GM12865 (cell line): Measurements from ENCODE around the gene OGFR.

ENCODE experiments used
- DNase-seq: peaks from one replicate; pipeline ENCODE4 v3.0.0; 2010; ENCODE audit warnings: low read depth
- H3K4me3 ChIP-seq: 2 replicates; pipeline ENCODE4 v1.5.1; 2011; ENCODE audit warnings: mild to moderate bottlenecking, low read depth, low read length, control low read depth
- TF ChIP-seq, protein P1 (sequence below): IDR thresholded peaks from 2 replicates; pipeline ENCODE4 v1.5.1; 2011; ENCODE audit warnings: low read length, control low read depth, low read depth, inconsistent platforms; ENCODE audit not compliant: insufficient read depth; ENCODE audit errors: missing control alignments

OGFR gene

DNA sequence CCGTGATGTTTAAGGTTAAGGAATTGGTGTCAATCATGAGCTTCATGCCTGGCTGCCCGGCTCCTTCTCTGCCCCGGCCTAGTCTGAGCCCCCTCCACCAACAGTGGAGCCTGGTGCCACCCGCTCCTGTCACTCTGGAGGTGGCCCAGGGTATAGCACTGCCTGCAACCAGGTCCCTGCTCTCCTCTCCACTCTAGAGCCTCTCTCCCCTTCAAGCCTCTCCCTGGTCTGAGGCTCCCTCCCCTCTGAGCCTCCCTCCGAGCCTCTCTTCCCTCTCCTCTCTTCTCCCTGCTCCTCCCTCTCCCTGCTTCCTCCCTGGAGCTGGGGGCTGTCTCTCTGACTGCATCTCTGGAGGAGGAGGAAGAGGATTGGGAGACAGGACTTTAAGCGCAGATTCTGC, 39.6 kb upstream of the OGFR start:
- DNase-seq = no peak
- no peak overlapping the region for H3K4me3 ChIP-seq
- TF ChIP-seq, protein P1, sequence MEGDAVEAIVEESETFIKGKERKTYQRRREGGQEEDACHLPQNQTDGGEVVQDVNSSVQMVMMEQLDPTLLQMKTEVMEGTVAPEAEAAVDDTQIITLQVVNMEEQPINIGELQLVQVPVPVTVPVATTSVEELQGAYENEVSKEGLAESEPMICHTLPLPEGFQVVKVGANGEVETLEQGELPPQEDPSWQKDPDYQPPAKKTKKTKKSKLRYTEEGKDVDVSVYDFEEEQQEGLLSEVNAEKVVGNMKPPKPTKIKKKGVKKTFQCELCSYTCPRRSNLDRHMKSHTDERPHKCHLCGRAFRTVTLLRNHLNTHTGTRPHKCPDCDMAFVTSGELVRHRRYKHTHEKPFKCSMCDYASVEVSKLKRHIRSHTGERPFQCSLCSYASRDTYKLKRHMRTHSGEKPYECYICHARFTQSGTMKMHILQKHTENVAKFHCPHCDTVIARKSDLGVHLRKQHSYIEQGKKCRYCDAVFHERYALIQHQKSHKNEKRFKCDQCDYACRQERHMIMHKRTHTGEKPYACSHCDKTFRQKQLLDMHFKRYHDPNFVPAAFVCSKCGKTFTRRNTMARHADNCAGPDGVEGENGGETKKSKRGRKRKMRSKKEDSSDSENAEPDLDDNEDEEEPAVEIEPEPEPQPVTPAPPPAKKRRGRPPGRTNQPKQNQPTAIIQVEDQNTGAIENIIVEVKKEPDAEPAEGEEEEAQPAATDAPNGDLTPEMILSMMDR = no peak

DNA sequence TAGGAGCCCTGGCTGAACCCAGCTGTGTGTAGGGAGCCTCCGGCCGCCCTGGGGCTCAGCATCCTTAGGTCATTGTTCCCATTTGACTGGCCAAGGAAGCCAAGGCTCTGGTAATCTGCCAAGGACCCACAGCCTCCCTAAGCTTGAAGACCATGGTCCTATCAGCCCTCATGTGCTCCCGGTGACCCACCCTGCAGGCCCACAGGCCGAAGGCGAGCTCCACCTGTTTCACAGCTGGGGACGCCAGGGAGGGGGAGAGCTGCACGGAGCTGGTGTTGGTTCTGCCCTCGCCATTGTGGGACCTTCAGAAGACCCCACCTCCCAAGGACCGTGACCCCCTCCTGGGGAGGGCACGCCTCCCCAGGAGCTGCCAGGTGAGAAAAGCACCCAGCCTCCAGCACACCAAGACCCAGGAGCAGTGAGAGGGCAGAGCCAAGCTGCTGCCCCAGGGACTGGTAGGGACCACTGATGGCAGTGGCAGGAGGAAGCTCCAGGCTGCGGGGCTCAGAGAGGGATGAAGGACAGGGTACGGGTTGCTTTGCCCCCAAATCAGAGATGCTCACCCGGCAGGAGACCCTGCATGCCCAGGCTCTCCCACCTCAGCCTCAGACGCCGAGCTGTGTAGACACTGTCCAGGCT, 39.1 kb upstream of the OGFR start:
- TF ChIP-seq, protein P1 = no peak
- DNase-seq = no peak
- H3K4me3 ChIP-seq = no peak overlapping the region

DNA sequence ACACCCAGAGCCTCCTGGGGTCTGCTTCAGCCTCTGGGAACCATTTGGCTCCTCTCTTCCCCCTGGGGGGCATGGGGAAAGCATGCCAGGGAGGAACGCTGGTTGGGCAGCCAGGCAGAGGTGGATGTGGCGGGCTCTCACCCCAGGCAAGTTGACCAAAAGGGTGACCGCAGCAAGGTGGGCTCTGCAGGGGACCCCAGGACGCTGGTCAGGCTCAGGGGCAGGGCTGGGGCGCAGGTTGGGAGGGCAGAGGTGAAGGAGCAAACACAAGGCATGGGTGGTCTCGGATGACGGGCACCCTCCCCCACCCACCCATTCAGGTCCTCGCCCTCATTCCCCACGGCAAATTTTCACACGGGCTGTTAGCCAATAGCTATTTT, 38.6 kb upstream of the OGFR start:
- H3K4me3 ChIP-seq = no peak overlapping the region
- TF ChIP-seq, protein P1 = no peak
- DNase-seq = no peak

DNA sequence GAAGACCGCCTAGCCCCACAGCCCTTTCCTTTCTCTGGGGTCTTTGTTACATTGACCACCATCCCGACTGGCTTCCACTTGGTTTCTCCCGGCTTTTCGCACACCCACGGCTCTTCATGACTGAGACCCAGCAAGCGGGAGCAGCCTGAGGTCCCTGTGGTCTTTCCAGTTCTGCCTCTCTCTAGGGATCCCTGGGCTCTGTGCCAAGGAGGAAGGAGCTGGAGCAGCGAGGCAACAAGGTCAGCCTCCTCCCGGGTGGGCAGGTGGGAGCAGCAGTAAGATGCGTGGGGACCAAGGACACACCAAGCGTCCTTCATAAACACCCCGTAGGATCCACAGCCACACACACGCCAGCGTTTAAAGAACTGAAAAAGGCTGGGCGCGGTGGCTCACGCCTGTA, 37.9 kb upstream of the OGFR start:
- H3K4me3 ChIP-seq = no peak overlapping the region
- no peak for DNase-seq
- TF ChIP-seq, protein P1 = no peak

DNA sequence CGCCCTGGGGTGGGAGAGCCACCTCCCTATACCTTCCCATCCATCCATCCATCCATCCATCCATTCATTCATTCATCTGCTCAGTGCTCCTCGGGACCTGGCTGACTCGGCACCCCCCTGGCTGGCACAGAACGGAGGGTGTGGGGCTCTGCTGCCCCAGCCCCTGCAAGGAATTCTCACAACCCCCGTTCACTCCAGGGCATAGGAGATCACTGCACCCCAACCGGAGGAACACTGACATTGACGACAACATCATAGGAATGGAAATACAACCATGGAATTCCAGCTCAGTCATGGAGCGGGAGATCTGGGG, 36.4 kb upstream of the OGFR start:
- TF ChIP-seq, protein P1 = no peak
- no peak for DNase-seq
- no peak overlapping the region for H3K4me3 ChIP-seq

DNA sequence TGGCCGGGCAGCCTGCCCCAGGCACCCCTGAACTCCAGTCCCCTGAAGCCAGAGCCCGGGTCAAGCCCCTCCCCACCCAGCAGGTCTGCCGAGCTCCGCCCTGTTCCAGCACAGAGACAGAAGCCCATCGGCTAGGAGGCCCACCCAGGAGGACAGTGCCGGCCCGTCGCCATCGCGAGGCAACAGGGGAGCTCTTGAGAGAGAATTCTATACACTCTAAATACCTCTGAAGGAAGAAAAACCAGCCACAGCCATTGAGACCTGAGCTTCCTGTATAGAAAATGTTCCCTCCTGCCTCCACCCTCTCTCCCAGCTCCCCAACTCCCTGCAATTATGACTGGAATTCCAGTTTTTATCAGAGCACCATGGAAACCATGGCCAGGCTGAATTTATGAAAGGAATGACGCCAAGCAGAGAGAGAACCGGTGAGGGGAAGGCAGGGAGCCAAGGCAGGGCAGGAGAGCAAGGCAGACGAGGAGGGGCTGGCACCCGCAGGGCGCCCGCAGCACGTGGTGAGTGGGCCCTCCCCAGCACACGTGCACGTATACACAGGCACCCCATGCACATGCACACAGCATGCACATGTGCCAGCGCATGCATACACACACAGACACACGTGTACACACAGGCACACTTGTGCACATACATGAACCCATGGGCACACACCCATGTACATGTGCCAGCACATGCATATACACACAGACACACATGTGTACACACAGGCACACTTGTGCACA, 35.9 kb upstream of the OGFR start:
- DNase-seq = no peak
- TF ChIP-seq, protein P1 = no peak
- no peak overlapping the region for H3K4me3 ChIP-seq
